GM23338 (cell line): ENCODE measurements around the gene TFF1.

Experiments used
- CREB1 ChIP-seq: fragments of 250-450 bp; sonication (Bioruptor Pico); IDR thresholded peaks from 2 replicates; pipeline ENCODE4 v1.5.0; 2020; ENCODE audit warnings: low read depth, mild to moderate bottlenecking, moderate library complexity
- ETS1 ChIP-seq: IDR thresholded peaks from 2 replicates; pipeline ENCODE4 v1.6.1; 2016; ENCODE audit warnings: antibody characterized with exemption
- EZH2 ChIP-seq: fragments of 200-600 bp; sonication (generic); IDR thresholded peaks from one replicate; pipeline ENCODE4 v1.8.0; 2017; ENCODE audit warnings: antibody characterized with exemption, mild to moderate bottlenecking, low read depth; ENCODE audit not compliant: unreplicated experiment
- EZH2phosphoT487 ChIP-seq: fragments of 200-600 bp; sonication (generic); IDR thresholded peaks from one replicate; pipeline ENCODE4 v1.8.1; 2018; ENCODE audit warnings: antibody characterized with exemption; ENCODE audit not compliant: unreplicated experiment
- JUNB ChIP-seq: IDR thresholded peaks from one replicate; pipeline ENCODE4 v1.6.1; 2016; ENCODE audit warnings: antibody characterized with exemption; ENCODE audit not compliant: unreplicated experiment
- NANOG ChIP-seq: IDR thresholded peaks from 2 replicates; pipeline ENCODE4 v1.6.1; 2016; ENCODE audit warnings: antibody characterized with exemption, borderline replicate concordance
- POLR2AphosphoS5 ChIP-seq: IDR thresholded peaks from 2 replicates; pipeline ENCODE4 v1.6.1; 2016; ENCODE audit warnings: antibody characterized with exemption, low read depth
- STAT1 ChIP-seq: IDR thresholded peaks from one replicate; pipeline ENCODE4 v1.6.1; 2016; ENCODE audit warnings: antibody characterized with exemption; ENCODE audit not compliant: unreplicated experiment
- ZNF331 ChIP-seq: fragments of 250-450 bp; sonication (Bioruptor Pico); IDR thresholded peaks from 2 replicates; pipeline ENCODE4 v1.5.0; 2020; ENCODE audit warnings: low read depth, mild to moderate bottlenecking, moderate library complexity
- TF ChIP-seq, protein P1 (sequence below), 2 experiments: fragments of 200-600 bp in 1 of 2; sonication (generic) in 1 of 2; conservative IDR thresholded peaks; 2 replicates each; pipeline versions ENCODE4 v1.5.1 to v1.6.1; 2016 to 2017; ENCODE audit warnings: antibody characterized with exemption in 2 of 2, low read depth in 2 of 2, mild to moderate bottlenecking in 2 of 2, moderate library complexity in 1 of 2
- TF ChIP-seq, protein P2 (sequence below): IDR thresholded peaks from one replicate; pipeline ENCODE4 v1.6.1; 2018; ENCODE audit warnings: antibody characterized with exemption; ENCODE audit not compliant: unreplicated experiment
- TF ChIP-seq, protein P3 (sequence below): fragments of 250-450 bp; sonication (Bioruptor Pico); IDR thresholded peaks from 2 replicates; pipeline ENCODE4 v1.5.0; 2020; ENCODE audit warnings: mild to moderate bottlenecking, moderate library complexity

DNA sequence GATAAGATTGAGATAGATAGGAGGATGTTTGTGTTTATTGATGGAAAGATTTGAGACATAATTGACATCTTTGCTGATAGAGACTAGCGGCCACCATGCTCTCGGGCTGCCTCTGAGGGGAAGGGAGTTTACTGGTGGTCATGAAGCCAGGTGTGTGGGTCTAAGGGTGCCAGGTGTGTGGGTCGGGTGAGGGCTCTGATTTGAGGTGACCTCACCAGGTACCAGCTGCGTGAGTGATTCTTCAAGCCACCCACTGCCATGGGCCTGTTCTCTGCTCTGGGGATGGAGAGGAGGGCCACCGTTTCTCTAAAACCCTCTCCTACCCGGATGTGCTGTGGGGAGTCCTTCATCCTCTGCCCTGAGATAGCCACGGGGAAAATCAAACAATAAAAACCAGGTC, 40.5 kb upstream of the TFF1 start:
- TF ChIP-seq EZH2 (no peak), POLR2AphosphoS5 (no peak), NANOG (no peak), CREB1 (CRISPR knock-in tag) (no peak), ETS1 (no peak), STAT1 (no peak), EZH2phosphoT487 (no peak), JUNB (no peak), ZNF331 (no peak)
- TF ChIP-seq, protein P1, sequence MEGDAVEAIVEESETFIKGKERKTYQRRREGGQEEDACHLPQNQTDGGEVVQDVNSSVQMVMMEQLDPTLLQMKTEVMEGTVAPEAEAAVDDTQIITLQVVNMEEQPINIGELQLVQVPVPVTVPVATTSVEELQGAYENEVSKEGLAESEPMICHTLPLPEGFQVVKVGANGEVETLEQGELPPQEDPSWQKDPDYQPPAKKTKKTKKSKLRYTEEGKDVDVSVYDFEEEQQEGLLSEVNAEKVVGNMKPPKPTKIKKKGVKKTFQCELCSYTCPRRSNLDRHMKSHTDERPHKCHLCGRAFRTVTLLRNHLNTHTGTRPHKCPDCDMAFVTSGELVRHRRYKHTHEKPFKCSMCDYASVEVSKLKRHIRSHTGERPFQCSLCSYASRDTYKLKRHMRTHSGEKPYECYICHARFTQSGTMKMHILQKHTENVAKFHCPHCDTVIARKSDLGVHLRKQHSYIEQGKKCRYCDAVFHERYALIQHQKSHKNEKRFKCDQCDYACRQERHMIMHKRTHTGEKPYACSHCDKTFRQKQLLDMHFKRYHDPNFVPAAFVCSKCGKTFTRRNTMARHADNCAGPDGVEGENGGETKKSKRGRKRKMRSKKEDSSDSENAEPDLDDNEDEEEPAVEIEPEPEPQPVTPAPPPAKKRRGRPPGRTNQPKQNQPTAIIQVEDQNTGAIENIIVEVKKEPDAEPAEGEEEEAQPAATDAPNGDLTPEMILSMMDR (conservative IDR thresholded peaks at IDR 0.05; ENCODE audit: low read depth in 2 of 2), result no peak
- TF ChIP-seq, protein P2, sequence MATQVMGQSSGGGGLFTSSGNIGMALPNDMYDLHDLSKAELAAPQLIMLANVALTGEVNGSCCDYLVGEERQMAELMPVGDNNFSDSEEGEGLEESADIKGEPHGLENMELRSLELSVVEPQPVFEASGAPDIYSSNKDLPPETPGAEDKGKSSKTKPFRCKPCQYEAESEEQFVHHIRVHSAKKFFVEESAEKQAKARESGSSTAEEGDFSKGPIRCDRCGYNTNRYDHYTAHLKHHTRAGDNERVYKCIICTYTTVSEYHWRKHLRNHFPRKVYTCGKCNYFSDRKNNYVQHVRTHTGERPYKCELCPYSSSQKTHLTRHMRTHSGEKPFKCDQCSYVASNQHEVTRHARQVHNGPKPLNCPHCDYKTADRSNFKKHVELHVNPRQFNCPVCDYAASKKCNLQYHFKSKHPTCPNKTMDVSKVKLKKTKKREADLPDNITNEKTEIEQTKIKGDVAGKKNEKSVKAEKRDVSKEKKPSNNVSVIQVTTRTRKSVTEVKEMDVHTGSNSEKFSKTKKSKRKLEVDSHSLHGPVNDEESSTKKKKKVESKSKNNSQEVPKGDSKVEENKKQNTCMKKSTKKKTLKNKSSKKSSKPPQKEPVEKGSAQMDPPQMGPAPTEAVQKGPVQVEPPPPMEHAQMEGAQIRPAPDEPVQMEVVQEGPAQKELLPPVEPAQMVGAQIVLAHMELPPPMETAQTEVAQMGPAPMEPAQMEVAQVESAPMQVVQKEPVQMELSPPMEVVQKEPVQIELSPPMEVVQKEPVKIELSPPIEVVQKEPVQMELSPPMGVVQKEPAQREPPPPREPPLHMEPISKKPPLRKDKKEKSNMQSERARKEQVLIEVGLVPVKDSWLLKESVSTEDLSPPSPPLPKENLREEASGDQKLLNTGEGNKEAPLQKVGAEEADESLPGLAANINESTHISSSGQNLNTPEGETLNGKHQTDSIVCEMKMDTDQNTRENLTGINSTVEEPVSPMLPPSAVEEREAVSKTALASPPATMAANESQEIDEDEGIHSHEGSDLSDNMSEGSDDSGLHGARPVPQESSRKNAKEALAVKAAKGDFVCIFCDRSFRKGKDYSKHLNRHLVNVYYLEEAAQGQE, result no peak
- TF ChIP-seq, protein P3, sequence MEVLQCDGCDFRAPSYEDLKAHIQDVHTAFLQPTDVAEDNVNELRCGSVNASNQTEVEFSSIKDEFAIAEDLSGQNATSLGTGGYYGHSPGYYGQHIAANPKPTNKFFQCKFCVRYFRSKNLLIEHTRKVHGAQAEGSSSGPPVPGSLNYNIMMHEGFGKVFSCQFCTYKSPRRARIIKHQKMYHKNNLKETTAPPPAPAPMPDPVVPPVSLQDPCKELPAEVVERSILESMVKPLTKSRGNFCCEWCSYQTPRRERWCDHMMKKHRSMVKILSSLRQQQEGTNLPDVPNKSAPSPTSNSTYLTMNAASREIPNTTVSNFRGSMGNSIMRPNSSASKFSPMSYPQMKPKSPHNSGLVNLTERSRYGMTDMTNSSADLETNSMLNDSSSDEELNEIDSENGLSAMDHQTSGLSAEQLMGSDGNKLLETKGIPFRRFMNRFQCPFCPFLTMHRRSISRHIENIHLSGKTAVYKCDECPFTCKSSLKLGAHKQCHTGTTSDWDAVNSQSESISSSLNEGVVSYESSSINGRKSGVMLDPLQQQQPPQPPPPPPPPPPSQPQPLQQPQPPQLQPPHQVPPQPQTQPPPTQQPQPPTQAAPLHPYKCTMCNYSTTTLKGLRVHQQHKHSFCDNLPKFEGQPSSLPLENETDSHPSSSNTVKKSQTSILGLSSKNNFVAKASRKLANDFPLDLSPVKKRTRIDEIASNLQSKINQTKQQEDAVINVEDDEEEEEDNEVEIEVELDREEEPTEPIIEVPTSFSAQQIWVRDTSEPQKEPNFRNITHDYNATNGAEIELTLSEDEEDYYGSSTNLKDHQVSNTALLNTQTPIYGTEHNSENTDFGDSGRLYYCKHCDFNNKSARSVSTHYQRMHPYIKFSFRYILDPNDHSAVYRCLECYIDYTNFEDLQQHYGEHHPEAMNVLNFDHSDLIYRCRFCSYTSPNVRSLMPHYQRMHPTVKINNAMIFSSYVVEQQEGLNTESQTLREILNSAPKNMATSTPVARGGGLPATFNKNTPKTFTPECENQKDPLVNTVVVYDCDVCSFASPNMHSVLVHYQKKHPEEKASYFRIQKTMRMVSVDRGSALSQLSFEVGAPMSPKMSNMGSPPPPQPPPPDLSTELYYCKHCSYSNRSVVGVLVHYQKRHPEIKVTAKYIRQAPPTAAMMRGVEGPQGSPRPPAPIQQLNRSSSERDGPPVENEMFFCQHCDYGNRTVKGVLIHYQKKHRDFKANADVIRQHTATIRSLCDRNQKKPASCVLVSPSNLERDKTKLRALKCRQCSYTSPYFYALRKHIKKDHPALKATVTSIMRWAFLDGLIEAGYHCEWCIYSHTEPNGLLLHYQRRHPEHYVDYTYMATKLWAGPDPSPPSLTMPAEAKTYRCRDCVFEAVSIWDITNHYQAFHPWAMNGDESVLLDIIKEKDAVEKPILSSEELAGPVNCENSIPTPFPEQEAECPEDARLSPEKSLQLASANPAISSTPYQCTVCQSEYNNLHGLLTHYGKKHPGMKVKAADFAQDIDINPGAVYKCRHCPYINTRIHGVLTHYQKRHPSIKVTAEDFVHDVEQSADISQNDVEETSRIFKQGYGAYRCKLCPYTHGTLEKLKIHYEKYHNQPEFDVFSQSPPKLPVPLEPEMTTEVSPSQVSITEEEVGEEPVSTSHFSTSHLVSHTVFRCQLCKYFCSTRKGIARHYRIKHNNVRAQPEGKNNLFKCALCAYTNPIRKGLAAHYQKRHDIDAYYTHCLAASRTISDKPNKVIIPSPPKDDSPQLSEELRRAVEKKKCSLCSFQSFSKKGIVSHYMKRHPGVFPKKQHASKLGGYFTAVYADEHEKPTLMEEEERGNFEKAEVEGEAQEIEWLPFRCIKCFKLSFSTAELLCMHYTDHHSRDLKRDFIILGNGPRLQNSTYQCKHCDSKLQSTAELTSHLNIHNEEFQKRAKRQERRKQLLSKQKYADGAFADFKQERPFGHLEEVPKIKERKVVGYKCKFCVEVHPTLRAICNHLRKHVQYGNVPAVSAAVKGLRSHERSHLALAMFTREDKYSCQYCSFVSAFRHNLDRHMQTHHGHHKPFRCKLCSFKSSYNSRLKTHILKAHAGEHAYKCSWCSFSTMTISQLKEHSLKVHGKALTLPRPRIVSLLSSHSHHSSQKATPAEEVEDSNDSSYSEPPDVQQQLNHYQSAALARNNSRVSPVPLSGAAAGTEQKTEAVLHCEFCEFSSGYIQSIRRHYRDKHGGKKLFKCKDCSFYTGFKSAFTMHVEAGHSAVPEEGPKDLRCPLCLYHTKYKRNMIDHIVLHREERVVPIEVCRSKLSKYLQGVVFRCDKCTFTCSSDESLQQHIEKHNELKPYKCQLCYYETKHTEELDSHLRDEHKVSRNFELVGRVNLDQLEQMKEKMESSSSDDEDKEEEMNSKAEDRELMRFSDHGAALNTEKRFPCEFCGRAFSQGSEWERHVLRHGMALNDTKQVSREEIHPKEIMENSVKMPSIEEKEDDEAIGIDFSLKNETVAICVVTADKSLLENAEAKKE (CRISPR knock-in tag), result no peak
